Heart left ventricle (tissue), 13 donors: ENCODE results near the gene LRRC37A3.
"Not testable (repeated sequence)": the region's sequence is repeated elsewhere in the genome, so short reads cannot be mapped to it uniquely, and the experiment has no call there.

Experiments used
- POLR2A ChIP-seq, 2 donors: fragments of 450-650 bp; IDR thresholded peaks; one replicate each; pipeline ENCODE4 v1.6.1; 2017; ENCODE audit warnings: antibody characterized with exemption in 2 of 2, mild to moderate bottlenecking in 2 of 2, moderate library complexity in 2 of 2
- TF ChIP-seq, protein P1 (sequence below), 12 donors: fragments of 200-600 bp; sonication (generic) in 4 of 12; IDR thresholded peaks; one replicate each; pipeline versions ENCODE4 v1.5.0 to v1.8.0; 2018 to 2022; ENCODE audit warnings: antibody characterized with exemption in 12 of 12, mild to moderate bottlenecking in 5 of 12
- donor health status: ischemic (EF 13 %, LVEDD 7.1; RV severe dilation, severe dysfunction).
- donor health status: DM: no; HTN: yes; CAD: no.
- donor health status: DM: no; HTN: no; CAD: no.
- donor health status: ischemic (EF 25% LVEDD 6.9; RV normal size, moderate dysfunction).
- donor health status: ischemic (EF 25% LVEDD 5.7; RV mildly dilated, moderate dysfunction).
- donor health status: ischemic (EF 35%, LVEDD 5.7; RV mildly dilated, moderate dysfunction).
- donor health status: nonischemic (EF 11% LVEDD 7.7; RV severe dilation, severe dysfunction).
- donor health status: DM: yes; HTN: yes; CAD: no.
- donor health status: PGD.
- donor health status: ischemic (EF 29% LVEDD 5.4; RV normal size, mild dysfunction).
- donor health status: nonischemic (EF 23%, LVEDD 6.1; RV moderate dilation, normal function).

GRCh38 chr17:64909511-64910190 is 9.6 kb downstream of the LRRC37A3 start:
- TF ChIP-seq, protein P1, sequence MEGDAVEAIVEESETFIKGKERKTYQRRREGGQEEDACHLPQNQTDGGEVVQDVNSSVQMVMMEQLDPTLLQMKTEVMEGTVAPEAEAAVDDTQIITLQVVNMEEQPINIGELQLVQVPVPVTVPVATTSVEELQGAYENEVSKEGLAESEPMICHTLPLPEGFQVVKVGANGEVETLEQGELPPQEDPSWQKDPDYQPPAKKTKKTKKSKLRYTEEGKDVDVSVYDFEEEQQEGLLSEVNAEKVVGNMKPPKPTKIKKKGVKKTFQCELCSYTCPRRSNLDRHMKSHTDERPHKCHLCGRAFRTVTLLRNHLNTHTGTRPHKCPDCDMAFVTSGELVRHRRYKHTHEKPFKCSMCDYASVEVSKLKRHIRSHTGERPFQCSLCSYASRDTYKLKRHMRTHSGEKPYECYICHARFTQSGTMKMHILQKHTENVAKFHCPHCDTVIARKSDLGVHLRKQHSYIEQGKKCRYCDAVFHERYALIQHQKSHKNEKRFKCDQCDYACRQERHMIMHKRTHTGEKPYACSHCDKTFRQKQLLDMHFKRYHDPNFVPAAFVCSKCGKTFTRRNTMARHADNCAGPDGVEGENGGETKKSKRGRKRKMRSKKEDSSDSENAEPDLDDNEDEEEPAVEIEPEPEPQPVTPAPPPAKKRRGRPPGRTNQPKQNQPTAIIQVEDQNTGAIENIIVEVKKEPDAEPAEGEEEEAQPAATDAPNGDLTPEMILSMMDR (IDR thresholded peaks at IDR 0.05): not testable (repeated sequence)
- not testable (repeated sequence) for TF ChIP-seq POLR2A (IDR thresholded peaks at IDR 0.05)
